Osteoblast (primary cell): Measurements from ENCODE around the gene TAF3. TPM values are rescaled to one million over a fixed set of nuclear protein-coding genes. Genes with fewer than 3 reads are reported as not detected.

ENCODE experiments used
- DNase-seq: peaks from one replicate; pipeline ENCODE4 v3.0.0; 2011; ENCODE audit warnings: low spot score, mixed read lengths; ENCODE audit not compliant: insufficient read length; ENCODE audit errors: missing footprints
- H2AFZ ChIP-seq: 2 replicates; pipeline ENCODE4 v1.6.0; 2011; ENCODE audit warnings: mild to moderate bottlenecking, low read length
- H3K27ac ChIP-seq: 2 replicates; pipeline ENCODE4 v1.5.1; 2011; ENCODE audit warnings: mild to moderate bottlenecking, low read depth, low read length, moderate library complexity
- H3K27me3 ChIP-seq: 2 replicates; pipeline ENCODE4 v1.6.0; 2012; ENCODE audit warnings: mild to moderate bottlenecking, control low read depth, inconsistent platforms, low read length, moderate library complexity; ENCODE audit not compliant: insufficient read depth
- H3K36me3 ChIP-seq: 2 replicates; pipeline ENCODE4 v1.5.1; 2011; ENCODE audit warnings: mild to moderate bottlenecking, low read length, control low read depth, moderate library complexity; ENCODE audit not compliant: insufficient read depth
- H3K4me1 ChIP-seq: 2 replicates; pipeline ENCODE4 v1.5.1; 2011; ENCODE audit warnings: mild to moderate bottlenecking, low read length, control low read depth, moderate library complexity; ENCODE audit not compliant: insufficient read depth
- H3K4me2 ChIP-seq: 2 replicates; pipeline ENCODE4 v1.6.0; 2011; ENCODE audit warnings: mild to moderate bottlenecking, low read length; ENCODE audit not compliant: insufficient read depth
- H3K4me3 ChIP-seq: fragments of 200-600 bp; sonication (generic); 3 replicates; pipeline ENCODE4 v1.5.1; 2012; ENCODE audit warnings: mild to moderate bottlenecking, low read length, inconsistent platforms; ENCODE audit not compliant: insufficient read depth
- H3K79me2 ChIP-seq: 2 replicates; pipeline ENCODE4 v1.6.0; 2012; ENCODE audit warnings: mild to moderate bottlenecking, low read length, control low read depth, inconsistent platforms; ENCODE audit not compliant: insufficient read depth
- H3K9me3 ChIP-seq: 2 replicates; pipeline ENCODE4 v1.5.1; 2011; ENCODE audit warnings: low read depth, low read length, control low read depth
- H4K20me1 ChIP-seq: 2 replicates; pipeline ENCODE4 v1.6.0; 2012; ENCODE audit warnings: mild to moderate bottlenecking, low read length, control low read depth; ENCODE audit not compliant: insufficient read depth
- total RNA-seq: library from RNA; depleted of rRNA; stranded (reverse); fragments of >200 nt; gene quantifications from 2 replicates; pipeline ENCODE4 v1.2.3, GENCODE V29; 2012
- TF ChIP-seq, protein P1 (sequence below): IDR thresholded peaks from 2 replicates; pipeline ENCODE4 v1.5.1; 2011; ENCODE audit warnings: mild to moderate bottlenecking, low read depth, low read length, moderate library complexity; ENCODE audit errors: extremely low read depth

The TAF3 gene
- total RNA-seq, 1 donor = 2.2 TPM

DNA sequence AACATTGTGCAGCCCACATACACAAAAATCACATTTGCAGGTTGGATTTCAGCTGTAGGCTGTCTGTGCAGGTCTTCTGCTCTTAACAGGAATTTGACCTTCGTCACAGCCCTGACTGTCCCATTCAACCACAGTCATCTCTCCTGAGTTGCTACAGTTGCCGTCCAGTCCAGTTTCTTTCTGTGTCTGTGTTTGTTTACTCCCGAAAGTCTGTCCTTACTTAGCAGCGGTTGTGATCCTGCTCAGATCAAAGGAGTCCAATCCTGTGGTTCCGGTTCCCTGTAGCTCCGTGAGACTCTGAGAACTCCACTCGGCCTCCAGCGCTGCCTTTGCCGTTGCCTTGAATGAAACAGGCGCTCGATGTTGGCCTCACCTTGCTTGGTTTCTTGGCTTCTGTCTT lies 124.6 kb downstream of the TAF3 start:
- Histone ChIP-seq H3K9me3 (no peaks in the 10 kb centered on the region), H3K27ac (no peak overlapping the region), H3K36me3 (no peaks in the 10 kb centered on the region), H3K4me2 (no peak overlapping the region), H4K20me1 (no peaks in the 10 kb centered on the region), H3K4me1 (peaks cover 22% of the 10 kb centered on the region), H3K79me2 (no peaks in the 10 kb centered on the region), H2AFZ (no peak overlapping the region), H3K27me3 (no peaks in the 10 kb centered on the region), H3K4me3 (no peak overlapping the region)
- TF ChIP-seq, protein P1, sequence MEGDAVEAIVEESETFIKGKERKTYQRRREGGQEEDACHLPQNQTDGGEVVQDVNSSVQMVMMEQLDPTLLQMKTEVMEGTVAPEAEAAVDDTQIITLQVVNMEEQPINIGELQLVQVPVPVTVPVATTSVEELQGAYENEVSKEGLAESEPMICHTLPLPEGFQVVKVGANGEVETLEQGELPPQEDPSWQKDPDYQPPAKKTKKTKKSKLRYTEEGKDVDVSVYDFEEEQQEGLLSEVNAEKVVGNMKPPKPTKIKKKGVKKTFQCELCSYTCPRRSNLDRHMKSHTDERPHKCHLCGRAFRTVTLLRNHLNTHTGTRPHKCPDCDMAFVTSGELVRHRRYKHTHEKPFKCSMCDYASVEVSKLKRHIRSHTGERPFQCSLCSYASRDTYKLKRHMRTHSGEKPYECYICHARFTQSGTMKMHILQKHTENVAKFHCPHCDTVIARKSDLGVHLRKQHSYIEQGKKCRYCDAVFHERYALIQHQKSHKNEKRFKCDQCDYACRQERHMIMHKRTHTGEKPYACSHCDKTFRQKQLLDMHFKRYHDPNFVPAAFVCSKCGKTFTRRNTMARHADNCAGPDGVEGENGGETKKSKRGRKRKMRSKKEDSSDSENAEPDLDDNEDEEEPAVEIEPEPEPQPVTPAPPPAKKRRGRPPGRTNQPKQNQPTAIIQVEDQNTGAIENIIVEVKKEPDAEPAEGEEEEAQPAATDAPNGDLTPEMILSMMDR = no peak
- no peak for DNase-seq

DNA sequence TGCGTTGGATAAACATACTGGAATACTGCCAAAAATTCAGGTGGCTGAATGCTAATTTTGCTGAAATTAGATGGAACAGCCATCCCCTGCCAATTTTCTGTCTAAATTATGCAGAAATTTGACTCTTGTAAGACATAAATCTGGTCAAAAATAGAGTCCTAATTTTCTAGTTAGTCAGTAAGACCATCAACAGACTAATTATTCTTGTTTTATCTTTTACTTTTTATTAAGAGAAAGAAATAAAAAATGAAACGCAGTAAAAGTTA lies 125.8 kb downstream of the TAF3 start:
- no peak overlapping the region for H3K27ac ChIP-seq
- no peak overlapping the region for H2AFZ ChIP-seq
- no peaks in the 10 kb centered on the region for H3K36me3 ChIP-seq
- H3K27me3 ChIP-seq = no peaks in the 10 kb centered on the region
- no peak overlapping the region for H3K4me2 ChIP-seq
- H3K9me3 ChIP-seq = no peaks in the 10 kb centered on the region
- no peaks in the 10 kb centered on the region for H3K79me2 ChIP-seq
- H3K4me3 ChIP-seq = no peak overlapping the region
- no peaks in the 10 kb centered on the region for H4K20me1 ChIP-seq
- H3K4me1 ChIP-seq = peaks cover 34% of the 10 kb centered on the region
- DNase-seq = no peak
- TF ChIP-seq, protein P1 = no peak

DNA sequence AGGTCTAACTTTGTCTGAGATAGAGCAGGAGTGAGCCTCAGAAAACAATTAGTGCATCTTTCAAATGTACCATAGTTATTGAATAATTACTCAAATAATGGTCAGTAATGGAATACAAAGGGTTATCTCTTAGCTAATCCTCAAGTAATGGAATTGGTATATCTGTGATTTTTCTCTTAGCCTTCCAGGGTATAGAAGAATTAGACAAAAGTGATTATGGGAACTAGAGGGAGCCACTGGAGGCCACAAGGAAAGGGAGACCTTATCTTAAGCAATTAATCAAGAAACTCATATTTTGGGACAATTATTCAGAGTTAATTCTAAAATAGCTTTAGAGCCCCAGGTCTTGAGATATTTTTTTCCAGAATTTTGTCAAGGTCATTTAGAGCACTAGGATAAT lies 126.2 kb downstream of the TAF3 start:
- no peaks in the 10 kb centered on the region for H3K36me3 ChIP-seq

DNA sequence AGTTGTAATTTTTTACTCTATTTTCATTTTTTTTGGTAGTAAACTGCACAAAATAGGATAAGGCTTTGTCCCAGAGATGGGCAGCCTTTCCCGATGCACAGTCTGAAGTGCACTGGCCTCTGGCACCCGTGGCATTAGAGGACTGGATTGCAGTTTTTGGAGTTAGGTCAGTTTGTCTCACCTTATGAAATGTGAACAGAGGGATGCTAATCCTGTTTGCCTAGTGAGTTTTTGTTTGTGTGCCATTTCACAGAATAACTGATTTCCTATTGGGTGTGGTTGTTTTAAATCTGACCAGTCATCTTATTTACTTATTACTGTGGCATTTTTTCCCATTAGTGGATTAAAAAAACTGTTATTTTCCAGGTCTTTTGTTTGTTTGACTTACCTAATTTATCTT lies 126.7 kb downstream of the TAF3 start:
- DNase-seq = no peak
- TF ChIP-seq, protein P1 = no peak

More for the DNA sequence above, 126.2 kb downstream of the TAF3 start:
- Histone ChIP-seq H3K27ac (no peak overlapping the region), H3K9me3 (no peaks in the 10 kb centered on the region), H3K27me3 (no peaks in the 10 kb centered on the region), H4K20me1 (no peaks in the 10 kb centered on the region), H3K4me3 (no peak overlapping the region), H3K79me2 (no peaks in the 10 kb centered on the region), H3K4me2 (no peak overlapping the region), H2AFZ (no peak overlapping the region), H3K4me1 (peaks cover 37% of the 10 kb centered on the region)
- no peak for DNase-seq
- TF ChIP-seq, protein P1 = no peak

More for the DNA sequence above, 126.7 kb downstream of the TAF3 start:
- H4K20me1 ChIP-seq = no peaks in the 10 kb centered on the region
- no peaks in the 10 kb centered on the region for H3K79me2 ChIP-seq
- H3K4me1 ChIP-seq = peaks cover 37% of the 10 kb centered on the region
- H3K36me3 ChIP-seq = no peaks in the 10 kb centered on the region
- H3K4me3 ChIP-seq = no peak overlapping the region
- H2AFZ ChIP-seq = no peak overlapping the region
- no peaks in the 10 kb centered on the region for H3K27me3 ChIP-seq
- H3K4me2 ChIP-seq = no peak overlapping the region
- H3K27ac ChIP-seq = no peak overlapping the region
- no peaks in the 10 kb centered on the region for H3K9me3 ChIP-seq
